ENCODE measurements around the gene DOCK1. TPM values are rescaled to one million over a fixed set of nuclear protein-coding genes. Genes with fewer than 3 reads are reported as not detected.

DOCK1 gene
- total RNA-seq, 1 experiment from 2014 or later, result 60.4 TPM

DNA sequence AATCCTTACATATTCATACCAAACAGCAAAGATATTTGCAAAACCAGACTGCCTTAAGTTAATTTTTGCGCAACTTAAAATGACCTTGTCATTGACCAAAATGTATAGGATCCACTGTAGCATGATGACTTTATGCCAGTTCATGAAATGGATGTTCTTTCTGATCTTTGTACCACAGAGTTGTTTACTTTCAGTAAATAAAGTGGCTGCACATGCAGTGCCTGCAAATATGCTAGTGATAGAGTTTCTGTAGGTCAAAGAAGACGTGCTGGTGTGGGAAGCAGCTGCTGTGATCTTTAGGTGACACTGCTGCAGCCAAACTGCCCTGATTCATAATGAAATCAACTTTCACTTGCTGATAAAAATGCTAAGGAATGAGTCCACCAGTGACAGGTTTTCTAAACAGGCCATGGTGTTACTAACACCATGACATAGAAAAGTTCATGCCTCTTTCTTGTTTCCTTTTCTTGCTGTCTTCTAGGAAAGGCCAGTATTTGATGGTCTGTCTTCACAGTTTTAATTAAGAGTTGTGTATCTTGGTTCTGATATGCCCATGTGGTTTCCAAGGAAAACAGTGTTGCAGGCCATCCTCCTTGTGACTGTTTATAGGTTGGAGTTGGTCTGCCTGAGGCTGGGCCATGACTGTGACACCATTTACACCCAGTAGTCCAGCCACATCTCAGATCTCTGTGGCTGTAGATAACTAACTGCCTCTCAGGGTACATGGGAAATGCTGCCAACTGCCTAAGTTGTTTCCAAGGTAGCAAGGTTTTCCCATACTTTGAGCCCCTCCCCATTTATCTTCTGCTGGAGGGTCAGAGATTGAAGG is 228.7 kb downstream of the DOCK1 start:
- Histone ChIP-seq H3K27ac (no peak overlapping the region), H3K4me3 (no peak overlapping the region)
- no peak for DNase-seq (ENCODE audit: low read depth in 1 of 2, low spot score in 2 of 2)

DNA sequence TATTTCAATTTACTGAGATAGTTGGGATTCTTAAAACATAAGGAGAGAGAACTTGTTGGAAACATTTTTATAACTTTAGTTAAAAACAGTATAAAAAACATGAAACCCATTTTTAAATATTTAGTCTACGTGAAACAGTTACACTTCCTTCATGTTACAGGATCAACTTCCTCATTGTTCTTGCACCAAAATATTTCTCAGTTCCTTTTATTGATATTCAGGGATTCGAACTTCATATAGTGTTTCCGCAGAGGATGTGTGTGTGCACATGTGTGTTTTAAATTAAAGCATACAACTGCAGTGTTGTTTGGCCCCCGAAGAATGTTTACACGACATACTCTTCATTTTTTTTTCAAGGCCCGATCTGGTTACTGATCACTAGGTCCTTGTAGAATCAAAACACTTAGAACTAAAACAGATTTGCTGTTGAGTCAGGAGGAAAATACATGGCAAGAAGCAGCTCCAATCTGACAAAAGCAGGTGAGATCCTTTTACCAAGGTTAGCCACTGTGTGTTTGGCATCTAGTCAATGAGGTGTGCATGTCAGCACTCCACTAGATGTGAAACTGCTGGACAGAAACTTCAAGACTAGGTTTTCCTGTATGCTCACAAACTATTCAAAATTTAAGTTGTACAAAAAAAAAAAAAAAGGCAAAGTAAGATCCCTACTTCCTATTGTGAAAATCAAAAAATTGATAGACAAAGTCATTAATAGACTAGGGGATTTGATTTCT is 230.8 kb downstream of the DOCK1 start:
- Histone ChIP-seq H3K4me3 (no peak overlapping the region), H3K27ac (no peak overlapping the region), H3K4me1 (replicated peaks) (no peaks in the 10 kb centered on the region), H3K9me3 (replicated peaks) (no peaks in the 10 kb centered on the region), H3K27me3 (replicated peaks) (no peaks in the 10 kb centered on the region), H3K36me3 (peaks cover 37% of the 10 kb centered on the region)
- DNase-seq (ENCODE audit: low read depth in 1 of 2, low spot score in 2 of 2), result no peak

More for the DNA sequence above, 228.7 kb downstream of the DOCK1 start:
- Histone ChIP-seq H3K27me3 (replicated peaks) (no peaks in the 10 kb centered on the region), H3K36me3 (peaks cover 38% of the 10 kb centered on the region), H3K4me1 (replicated peaks) (no peaks in the 10 kb centered on the region), H3K9me3 (replicated peaks) (no peaks in the 10 kb centered on the region)

DNA sequence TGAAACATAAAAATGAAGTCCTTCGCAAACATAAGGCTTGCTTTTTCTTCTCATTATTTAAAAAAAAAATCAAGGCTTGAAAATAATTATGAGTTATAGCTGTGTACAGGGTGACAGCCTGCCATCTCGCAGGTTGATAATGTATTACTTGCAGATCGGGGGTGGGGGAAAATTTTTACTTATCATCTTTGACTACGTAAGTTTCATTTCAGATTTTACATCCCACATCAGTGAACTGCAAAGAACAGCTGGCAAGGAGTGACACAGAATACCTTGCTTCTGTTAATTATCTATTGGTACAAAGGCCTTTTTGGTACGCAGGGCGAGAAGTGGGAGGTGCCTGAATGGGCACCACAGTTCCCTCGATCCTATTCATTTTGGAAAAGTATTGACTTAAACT is 232.2 kb downstream of the DOCK1 start:
- no peak overlapping the region for H3K27ac ChIP-seq
- H3K9me3 ChIP-seq (replicated peaks), result no peaks in the 10 kb centered on the region
- no peaks in the 10 kb centered on the region for H3K27me3 ChIP-seq (replicated peaks)
- DNase-seq (ENCODE audit: low read depth in 1 of 2, low spot score in 2 of 2), result no peak
- peaks cover 33% of the 10 kb centered on the region; the same call in 1 of the 2 replicates for H3K36me3 ChIP-seq
- no peak overlapping the region for H3K4me3 ChIP-seq
- H3K4me1 ChIP-seq (replicated peaks), result no peaks in the 10 kb centered on the region

DNA sequence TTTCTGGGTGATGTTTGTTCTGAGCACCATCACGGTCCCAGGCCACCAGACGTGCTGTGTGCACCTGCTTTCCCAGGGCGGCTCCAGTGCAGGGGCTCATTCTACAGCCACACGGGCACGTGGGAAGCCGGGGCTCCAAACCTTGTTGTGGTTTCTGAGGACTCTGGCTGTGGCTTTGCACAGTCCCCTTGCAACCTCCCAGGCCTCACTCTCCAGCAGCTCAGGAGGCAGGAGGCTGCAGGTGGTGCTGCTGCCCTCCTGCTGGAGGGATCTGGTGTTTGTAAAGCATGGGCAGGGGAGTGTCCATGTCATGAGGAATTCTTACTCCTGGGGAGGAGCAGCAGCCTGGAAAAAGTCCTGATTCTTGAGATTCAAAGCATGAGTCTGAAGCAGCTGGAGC is 236.9 kb downstream of the DOCK1 start:
- H3K36me3 ChIP-seq, result peaks cover 29% of the 10 kb centered on the region; the same call in 1 of the 2 replicates
- no peak overlapping the region for H3K27ac ChIP-seq
- no peaks in the 10 kb centered on the region for H3K9me3 ChIP-seq (replicated peaks)
- no peaks in the 10 kb centered on the region for H3K4me1 ChIP-seq (replicated peaks)
- no peak for DNase-seq (ENCODE audit: low read depth in 1 of 2, low spot score in 2 of 2)
- H3K27me3 ChIP-seq (replicated peaks), result no peaks in the 10 kb centered on the region
- H3K4me3 ChIP-seq, result no peak overlapping the region

DNA sequence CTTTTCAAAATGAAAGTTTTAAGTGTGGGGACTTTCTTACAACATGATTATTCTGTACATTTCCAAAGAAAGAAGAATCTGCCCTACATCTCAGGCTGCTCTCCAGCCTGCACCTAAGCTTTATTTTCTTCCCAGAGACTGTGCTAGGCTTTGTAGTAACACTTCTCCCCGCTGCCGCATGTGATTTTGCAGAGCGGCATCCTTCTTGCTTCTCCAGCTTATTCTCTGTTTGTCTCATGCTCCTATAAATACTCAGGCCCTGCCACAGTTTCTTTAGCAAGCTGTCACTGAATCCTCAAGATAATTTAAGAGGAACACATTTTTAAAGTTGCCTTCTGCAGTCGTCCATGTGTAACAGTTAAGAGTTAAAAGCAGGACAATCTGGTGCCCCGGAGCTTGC is 237.6 kb downstream of the DOCK1 start:
- DNase-seq (ENCODE audit: low read depth in 1 of 2, low spot score in 2 of 2), result no peak
- Histone ChIP-seq H3K36me3 (peaks cover 25% of the 10 kb centered on the region; the same call in 1 of the 2 replicates), H3K4me3 (no peak overlapping the region), H3K4me1 (replicated peaks) (peaks cover 6% of the 10 kb centered on the region), H3K27ac (no peak overlapping the region), H3K27me3 (replicated peaks) (no peaks in the 10 kb centered on the region), H3K9me3 (replicated peaks) (no peaks in the 10 kb centered on the region)

DNA sequence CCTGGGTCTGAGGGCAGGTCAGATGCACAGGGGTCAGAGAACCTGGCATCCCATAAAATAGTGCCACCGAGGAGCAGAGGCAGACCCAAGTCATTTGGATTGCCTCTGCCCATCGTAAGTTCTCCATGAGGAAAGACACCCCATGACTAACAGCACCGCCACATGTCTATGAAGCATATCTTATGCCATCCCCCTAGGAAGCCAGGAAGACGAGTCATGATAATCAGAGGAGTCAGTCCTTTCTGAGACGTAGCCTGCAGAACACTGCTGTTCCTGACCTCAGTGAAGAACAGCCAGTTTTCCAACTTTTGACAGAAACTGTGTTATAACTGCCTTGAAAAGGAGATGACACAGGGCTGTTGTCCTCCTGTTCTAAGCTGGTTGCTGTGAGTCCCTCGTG is 239.9 kb downstream of the DOCK1 start:
- Histone ChIP-seq H3K27ac (no peak overlapping the region), H3K9me3 (replicated peaks) (no peaks in the 10 kb centered on the region), H3K36me3 (0 out of 2 replicates have a peak, but pooled peaks cover 8% of the 10 kb centered on the region), H3K27me3 (replicated peaks) (no peaks in the 10 kb centered on the region), H3K4me1 (replicated peaks) (peaks cover 29% of the 10 kb centered on the region), H3K4me3 (no peak overlapping the region)
- no peak for DNase-seq (ENCODE audit: low read depth in 1 of 2, low spot score in 2 of 2)

DNA sequence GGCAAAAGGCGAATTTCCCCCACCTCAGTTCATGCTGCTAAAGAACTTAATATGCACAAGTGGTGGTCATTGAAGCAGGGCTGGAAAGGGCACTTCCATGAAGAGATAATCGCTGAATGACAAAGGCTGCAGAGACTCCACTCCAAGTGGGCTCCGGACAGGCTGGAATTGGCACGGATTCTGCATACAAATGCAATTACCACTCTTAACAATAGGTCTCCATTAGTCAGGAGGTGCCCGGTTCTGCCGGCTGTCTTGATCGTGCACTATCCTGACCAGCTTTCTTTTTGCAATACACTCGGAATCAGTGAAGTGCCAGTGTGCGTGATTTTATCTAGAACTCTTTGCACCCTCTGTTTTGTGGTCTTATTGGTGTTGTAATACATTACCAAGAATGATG is 241.4 kb downstream of the DOCK1 start:
- H3K9me3 ChIP-seq (replicated peaks), result no peaks in the 10 kb centered on the region
- no peak overlapping the region for H3K4me3 ChIP-seq
- peaks cover 41% of the 10 kb centered on the region for H3K4me1 ChIP-seq (replicated peaks)
- no peaks in the 10 kb centered on the region for H3K27me3 ChIP-seq (replicated peaks)
- no peak overlapping the region for H3K27ac ChIP-seq
- DNase-seq (ENCODE audit: low read depth in 1 of 2, low spot score in 2 of 2), result no peak
- no peaks in the 10 kb centered on the region for H3K36me3 ChIP-seq

DNA sequence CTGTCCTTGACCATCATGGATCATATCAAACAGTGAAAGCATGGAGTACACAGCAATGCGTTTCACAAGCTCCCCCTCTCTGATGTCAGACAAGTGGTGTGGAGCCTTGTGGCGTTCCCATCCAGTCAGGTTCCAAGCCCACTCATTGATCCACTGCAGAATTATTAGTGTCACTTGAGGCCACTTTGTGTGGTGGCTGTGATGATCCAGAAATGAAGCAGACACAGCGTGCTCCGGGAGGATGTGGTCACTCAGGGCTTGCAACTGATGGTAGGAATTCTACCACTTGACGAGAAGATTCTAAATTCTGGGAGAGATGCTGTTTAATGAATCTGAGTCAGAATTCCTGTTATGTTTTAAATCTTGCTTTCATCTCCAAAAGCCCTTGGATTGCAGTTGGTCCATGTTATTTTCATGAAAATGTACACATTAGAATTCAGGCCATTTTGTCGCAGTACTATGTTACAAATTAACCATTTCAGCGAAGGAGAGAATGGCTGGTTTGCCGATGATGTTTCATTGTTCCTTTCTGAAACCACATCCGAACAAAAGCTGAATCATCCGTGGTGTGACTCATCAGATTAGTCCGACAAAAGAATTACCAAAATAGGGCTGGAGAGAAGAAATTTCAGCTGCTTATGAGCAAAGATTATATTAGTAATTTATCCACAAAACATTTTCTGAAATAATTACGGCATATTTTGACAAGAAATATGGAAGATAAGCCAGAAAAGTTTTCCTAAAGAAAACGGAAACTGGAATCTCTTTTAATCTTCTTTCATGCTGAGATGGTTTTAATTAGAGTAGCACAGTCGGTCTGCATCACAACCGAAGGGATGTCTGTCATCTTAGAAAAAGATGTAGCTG is 243.1 kb downstream of the DOCK1 start:
- peak; percentile 74 to 90 for DNase-seq (ENCODE audit: low read depth in 1 of 2, low spot score in 2 of 2)
- H3K27ac ChIP-seq, result peak overlapping the region; percentile 85
- H3K4me1 ChIP-seq (replicated peaks), result peaks cover 56% of the 10 kb centered on the region
- no peak overlapping the region for H3K4me3 ChIP-seq
- no peaks in the 10 kb centered on the region for H3K27me3 ChIP-seq (replicated peaks)
- no peaks in the 10 kb centered on the region for H3K36me3 ChIP-seq
- H3K9me3 ChIP-seq (replicated peaks), result no peaks in the 10 kb centered on the region

DNA sequence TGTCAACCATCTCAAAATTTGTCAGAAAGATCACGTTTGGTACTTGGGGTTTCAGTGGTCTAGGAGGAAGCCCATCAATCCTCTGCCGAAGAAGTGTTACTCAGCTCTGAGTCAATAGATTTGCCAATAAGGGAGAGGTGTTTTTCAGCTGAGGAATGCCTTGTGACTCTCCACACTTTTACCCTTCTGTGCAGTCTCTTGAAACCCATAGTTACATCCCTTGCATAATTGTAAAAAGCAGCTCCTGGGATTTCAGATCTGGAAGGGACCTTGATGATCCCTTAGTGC is 243.6 kb downstream of the DOCK1 start:
- Histone ChIP-seq H3K4me3 (no peak overlapping the region), H3K27me3 (replicated peaks) (no peaks in the 10 kb centered on the region), H3K9me3 (replicated peaks) (no peaks in the 10 kb centered on the region), H3K27ac (peak overlapping the region; percentile 85), H3K36me3 (no peaks in the 10 kb centered on the region), H3K4me1 (replicated peaks) (peaks cover 61% of the 10 kb centered on the region)
- no peak for DNase-seq (ENCODE audit: low read depth in 1 of 2, low spot score in 2 of 2)

DNA sequence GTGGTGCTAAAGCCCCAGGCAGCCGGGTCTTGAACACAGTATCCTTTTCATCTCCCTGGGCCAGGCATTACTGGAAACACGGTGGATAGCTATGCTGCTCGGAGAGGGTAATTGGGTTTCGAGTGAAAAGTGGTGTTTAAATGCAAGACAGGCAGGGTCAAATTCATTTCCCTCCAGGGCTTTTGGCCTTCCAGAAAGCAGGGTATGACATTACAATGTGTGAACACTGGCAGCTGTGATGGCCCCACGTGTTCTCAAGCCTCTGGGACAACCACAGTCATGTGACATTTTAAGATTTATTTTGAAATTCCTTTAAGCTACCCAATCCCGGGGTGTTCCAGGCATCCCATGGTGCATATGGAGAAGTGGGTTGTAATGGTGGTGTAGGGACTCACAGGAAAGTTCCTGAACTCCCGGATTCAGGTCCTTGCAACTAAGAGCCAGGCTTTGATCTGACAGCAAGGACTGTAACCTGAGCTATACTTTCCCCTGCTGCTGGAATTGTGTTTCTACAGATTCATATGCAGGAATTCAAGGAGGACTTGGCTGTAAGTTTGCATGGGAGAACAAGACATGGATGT is 244.4 kb downstream of the DOCK1 start:
- peaks cover 61% of the 10 kb centered on the region for H3K4me1 ChIP-seq (replicated peaks)
- no peaks in the 10 kb centered on the region for H3K27me3 ChIP-seq (replicated peaks)
- DNase-seq (ENCODE audit: low read depth in 1 of 2, low spot score in 2 of 2), result no peak
- no peaks in the 10 kb centered on the region for H3K9me3 ChIP-seq (replicated peaks)
- H3K36me3 ChIP-seq, result no peaks in the 10 kb centered on the region
- H3K4me3 ChIP-seq, result no peak overlapping the region
- H3K27ac ChIP-seq, result peak overlapping the region; percentile 85

DNA sequence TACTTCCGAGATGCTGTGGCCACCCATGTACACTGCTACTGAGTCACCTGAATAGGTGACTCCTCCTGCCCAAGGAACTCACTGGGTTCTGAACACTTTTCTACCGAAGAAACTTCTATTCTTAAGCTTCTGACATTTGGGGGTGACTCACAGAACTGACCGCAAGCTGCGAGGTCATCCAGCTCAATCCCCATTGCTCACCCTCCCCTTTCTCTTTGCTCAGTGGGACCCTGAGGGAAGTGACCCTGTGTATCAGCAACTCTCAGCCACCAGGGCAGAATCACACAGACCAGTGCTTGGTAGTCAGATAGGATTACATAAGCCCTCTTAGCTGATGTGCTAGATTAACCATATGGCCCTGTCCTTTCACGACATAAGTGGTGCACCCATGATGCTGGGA is 244.9 kb downstream of the DOCK1 start:
- no peaks in the 10 kb centered on the region for H3K9me3 ChIP-seq (replicated peaks)
- peaks cover 61% of the 10 kb centered on the region for H3K4me1 ChIP-seq (replicated peaks)
- peak overlapping the region; percentile 85 for H3K27ac ChIP-seq
- H3K27me3 ChIP-seq (replicated peaks), result no peaks in the 10 kb centered on the region
- no peaks in the 10 kb centered on the region for H3K36me3 ChIP-seq
- DNase-seq (ENCODE audit: low read depth in 1 of 2, low spot score in 2 of 2), result peak; percentile 55 to 65
- no peak overlapping the region for H3K4me3 ChIP-seq

DNA sequence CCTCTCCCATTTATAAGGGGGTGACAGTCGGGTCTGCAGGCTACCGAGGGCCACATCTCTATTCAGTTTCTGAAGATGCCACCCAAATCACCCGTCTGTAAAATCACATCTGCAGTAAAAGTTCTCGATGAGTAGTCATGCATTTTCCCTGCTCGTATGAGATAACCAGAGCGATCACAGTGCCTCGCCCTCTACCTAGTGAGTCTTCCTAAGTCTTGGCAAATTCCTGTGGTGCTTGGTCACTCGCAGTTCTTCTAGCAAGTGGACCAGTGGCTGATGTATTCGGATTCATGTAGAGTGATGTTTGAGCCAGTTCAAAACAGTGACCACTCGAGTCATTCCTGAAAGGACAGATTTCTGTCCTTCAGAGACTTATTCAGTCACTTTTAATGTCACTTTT is 246.3 kb downstream of the DOCK1 start:
- no peak for DNase-seq (ENCODE audit: low read depth in 1 of 2, low spot score in 2 of 2)
- Histone ChIP-seq H3K27ac (no peak overlapping the region), H3K4me3 (no peak overlapping the region), H3K9me3 (replicated peaks) (no peaks in the 10 kb centered on the region), H3K4me1 (replicated peaks) (peaks cover 61% of the 10 kb centered on the region), H3K36me3 (no peaks in the 10 kb centered on the region), H3K27me3 (replicated peaks) (no peaks in the 10 kb centered on the region)

DNA sequence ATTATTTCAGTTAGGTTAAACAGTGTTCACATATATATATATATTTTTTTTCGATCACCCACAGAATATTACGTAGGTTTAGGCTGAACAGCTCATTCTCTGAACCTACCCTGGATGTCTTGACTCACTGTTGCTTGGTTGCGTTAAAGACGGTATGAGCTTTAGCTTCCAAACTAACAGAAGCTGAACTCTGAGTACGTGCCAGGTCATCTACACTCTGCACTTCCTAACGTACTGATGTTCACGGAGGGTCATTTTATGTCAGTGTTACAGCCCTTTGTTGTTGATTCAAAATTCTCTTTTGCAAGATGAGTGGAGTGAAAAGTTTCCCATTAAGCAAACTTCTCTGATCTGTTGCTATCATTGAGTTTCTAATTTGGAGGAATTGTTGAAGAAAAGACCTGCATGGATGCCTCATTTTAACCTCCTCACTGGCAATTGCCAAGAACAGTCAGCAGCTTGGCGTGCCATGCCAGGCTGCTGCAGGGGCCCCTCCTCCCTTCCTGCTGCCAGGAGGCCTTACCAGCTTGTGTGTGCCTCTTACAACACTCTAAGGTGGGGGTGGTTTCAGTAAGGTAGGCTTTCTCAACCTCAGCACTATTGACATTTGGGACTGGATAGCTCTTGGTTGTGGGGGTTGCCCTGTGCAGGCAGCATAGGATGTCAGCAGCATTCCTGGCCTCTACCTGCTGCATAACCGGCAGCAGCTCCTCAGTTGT is 246.9 kb downstream of the DOCK1 start:
- Histone ChIP-seq H3K9me3 (replicated peaks) (no peaks in the 10 kb centered on the region), H3K27me3 (replicated peaks) (no peaks in the 10 kb centered on the region), H3K36me3 (no peaks in the 10 kb centered on the region; the same call in 1 of the 2 replicates), H3K4me1 (replicated peaks) (peaks cover 67% of the 10 kb centered on the region), H3K4me3 (no peak overlapping the region), H3K27ac (no peak overlapping the region)
- DNase-seq (ENCODE audit: low read depth in 1 of 2, low spot score in 2 of 2), result no peak
